ENCODE measurements around the gene IER3.
A peak's percentile ranks its signal among the peaks of the same experiment; 100 is the strongest.

IER3 gene

GRCh38 chr6:30742316-30743098, 1.8 kb downstream of the IER3 start, which contains the start of gene FLOT1 (continued):
- TF ChIP-seq PRDM6 (tag by site-specific recombination; IDR thresholded peaks at IDR 0.05) (peak; percentile 17; the same call in 1 of the 2 replicates), ZNF692 (tag by site-specific recombination; IDR thresholded peaks at IDR 0.05) (peak; percentile 61), ZNF555 (tag by site-specific recombination; conservative IDR thresholded peaks at IDR 0.05) (no peak), ZFP69B (tag by site-specific recombination; IDR thresholded peaks at IDR 0.05) (no peak; the same call in 1 of the 2 replicates), ZIC2 (tag by site-specific recombination; IDR thresholded peaks at IDR 0.05) (peak; percentile 98), BCL11A (tag by site-specific recombination; IDR thresholded peaks at IDR 0.05; ENCODE audit: low read depth) (peak; percentile 82; the same call in 1 of the 2 replicates), ZBTB21 (tag by site-specific recombination; IDR thresholded peaks at IDR 0.05) (peak; percentile 44; the same call in 1 of the 2 replicates), ZNF843 (tag by site-specific recombination; IDR thresholded peaks at IDR 0.05) (peak; percentile 74), SETDB1 (IDR thresholded peaks at IDR 0.05; ENCODE audit: insufficient read length, low read length) (no peak), ZNF324 (tag by site-specific recombination; IDR thresholded peaks at IDR 0.05) (peak; percentile 69; the same call in 1 of the 2 replicates), ZBTB1 (tag by site-specific recombination; IDR thresholded peaks at IDR 0.05) (no peak), ELK4 (IDR thresholded peaks at IDR 0.05; ENCODE audit: borderline replicate concordance, low read depth, low read length) (no peak), SCRT2 (tag by site-specific recombination; IDR thresholded peaks at IDR 0.05) (no peak), ZNF239 (tag by site-specific recombination; IDR thresholded peaks at IDR 0.05) (no peak), ZBTB26 (tag by site-specific recombination; optimal IDR thresholded peaks at IDR 0.05) (peak; percentile 70), HIC1 (tag by site-specific recombination; IDR thresholded peaks at IDR 0.05) (peak; percentile 98), IKZF3 (tag by site-specific recombination; IDR thresholded peaks at IDR 0.05) (peak; percentile 92), ZFHX2 (tag by site-specific recombination; conservative IDR thresholded peaks at IDR 0.05) (peak; percentile 98), ZNF629 (tag by site-specific recombination; IDR thresholded peaks at IDR 0.05) (peak; percentile 85), ZNF121 (tag by site-specific recombination; IDR thresholded peaks at IDR 0.05) (no peak), ZNF2 (tag by site-specific recombination; IDR thresholded peaks at IDR 0.05) (0 out of 2 replicates have a peak, but pooled peaks have one; percentile 14), ZNF24 (tag by site-specific recombination; IDR thresholded peaks at IDR 0.05) (0 out of 2 replicates have a peak, but pooled peaks have one; percentile 30), ZBTB10 (tag by site-specific recombination; IDR thresholded peaks at IDR 0.05) (peak; percentile 86)
- TF ChIP-seq, protein P1, sequence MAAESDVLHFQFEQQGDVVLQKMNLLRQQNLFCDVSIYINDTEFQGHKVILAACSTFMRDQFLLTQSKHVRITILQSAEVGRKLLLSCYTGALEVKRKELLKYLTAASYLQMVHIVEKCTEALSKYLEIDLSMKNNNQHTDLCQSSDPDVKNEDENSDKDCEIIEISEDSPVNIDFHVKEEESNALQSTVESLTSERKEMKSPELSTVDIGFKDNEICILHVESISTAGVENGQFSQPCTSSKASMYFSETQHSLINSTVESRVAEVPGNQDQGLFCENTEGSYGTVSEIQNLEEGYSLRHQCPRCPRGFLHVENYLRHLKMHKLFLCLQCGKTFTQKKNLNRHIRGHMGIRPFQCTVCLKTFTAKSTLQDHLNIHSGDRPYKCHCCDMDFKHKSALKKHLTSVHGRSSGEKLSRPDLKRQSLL (tag by site-specific recombination; IDR thresholded peaks at IDR 0.05): peak; percentile 18; the same call in 1 of the 2 replicates
- TF ChIP-seq, protein P2, sequence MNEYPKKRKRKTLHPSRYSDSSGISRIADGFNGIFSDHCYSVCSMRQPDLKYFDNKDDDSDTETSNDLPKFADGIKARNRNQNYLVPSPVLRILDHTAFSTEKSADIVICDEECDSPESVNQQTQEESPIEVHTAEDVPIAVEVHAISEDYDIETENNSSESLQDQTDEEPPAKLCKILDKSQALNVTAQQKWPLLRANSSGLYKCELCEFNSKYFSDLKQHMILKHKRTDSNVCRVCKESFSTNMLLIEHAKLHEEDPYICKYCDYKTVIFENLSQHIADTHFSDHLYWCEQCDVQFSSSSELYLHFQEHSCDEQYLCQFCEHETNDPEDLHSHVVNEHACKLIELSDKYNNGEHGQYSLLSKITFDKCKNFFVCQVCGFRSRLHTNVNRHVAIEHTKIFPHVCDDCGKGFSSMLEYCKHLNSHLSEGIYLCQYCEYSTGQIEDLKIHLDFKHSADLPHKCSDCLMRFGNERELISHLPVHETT (tag by site-specific recombination; IDR thresholded peaks at IDR 0.05): peak; percentile 38; the same call in 1 of the 2 replicates
